NCI-H226 (cell line): ENCODE measurements around the gene LRRC28.

ENCODE experiments used
- DNase-seq: peaks from one replicate; pipeline ENCODE4 v3.0.0-alpha.2; 2015

Gene LRRC28

DNA sequence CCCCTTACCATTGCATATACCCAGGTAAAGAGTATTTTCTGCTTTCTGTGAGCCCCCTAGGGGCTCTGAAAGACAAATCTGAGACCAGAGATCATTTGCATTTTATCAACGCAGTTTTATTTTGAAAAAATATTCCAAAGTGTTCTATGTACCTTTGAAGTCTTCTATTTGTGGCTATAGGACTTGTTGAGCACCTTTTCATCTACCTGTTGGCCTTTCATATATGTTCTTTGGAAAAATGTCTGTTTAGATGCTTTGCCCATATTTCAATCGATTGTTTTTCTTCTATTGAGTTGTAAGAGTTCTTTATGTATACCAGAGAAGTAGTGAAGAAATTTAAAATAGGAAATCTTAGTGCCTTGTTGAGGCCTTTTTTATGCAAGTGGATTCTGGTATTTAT, 94.0 kb downstream of the LRRC28 start:
- DNase-seq = no peak

DNA sequence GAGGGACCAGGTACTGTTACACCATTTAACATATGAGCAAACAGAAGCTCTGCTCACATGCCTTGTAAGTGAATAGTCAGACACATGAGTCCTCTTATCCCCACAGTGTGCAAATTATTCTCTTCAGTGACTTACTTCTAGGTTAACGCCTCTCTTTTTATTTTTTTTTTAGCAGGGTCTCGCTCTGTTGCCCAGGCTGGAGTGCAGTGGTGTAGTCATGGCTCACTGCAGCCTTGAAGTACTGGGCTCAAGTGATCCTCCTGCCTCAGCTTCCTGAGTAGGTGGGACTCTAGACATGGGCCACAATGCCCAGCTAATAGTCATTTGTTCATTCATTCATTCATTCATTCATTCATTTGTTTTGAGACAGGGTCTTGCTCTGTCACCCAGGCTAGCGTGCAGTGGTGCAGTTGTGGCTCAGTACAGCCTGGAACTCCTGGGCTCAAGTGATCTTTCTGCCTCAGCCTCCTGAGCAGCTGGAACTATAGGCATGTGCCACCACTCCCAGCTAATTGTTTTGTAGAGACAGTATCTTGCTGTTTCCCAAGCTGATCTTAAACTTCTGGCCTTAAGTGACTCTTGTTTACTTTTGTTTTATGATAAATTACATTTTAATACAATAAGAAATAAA, 94.7 kb downstream of the LRRC28 start:
- DNase-seq = no peak

DNA sequence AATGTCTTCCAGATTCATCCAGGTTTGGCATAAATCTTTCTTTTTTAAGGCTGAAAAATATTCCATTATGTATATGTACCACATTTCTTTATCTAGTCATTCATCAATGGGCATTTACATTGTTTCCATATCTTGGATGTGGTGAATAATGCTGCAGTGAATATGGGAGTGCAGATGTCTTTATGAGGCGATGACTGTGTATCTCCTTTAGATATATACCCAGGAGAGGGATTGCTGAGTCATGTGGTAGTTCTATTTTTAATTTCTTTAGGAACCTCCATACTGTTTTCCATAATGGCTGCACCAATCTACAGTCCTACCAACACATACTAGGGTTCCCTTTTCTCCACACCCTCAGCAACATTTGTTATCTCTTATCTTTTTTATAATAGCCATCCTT, 96.3 kb downstream of the LRRC28 start:
- peak; percentile 44 for DNase-seq

DNA sequence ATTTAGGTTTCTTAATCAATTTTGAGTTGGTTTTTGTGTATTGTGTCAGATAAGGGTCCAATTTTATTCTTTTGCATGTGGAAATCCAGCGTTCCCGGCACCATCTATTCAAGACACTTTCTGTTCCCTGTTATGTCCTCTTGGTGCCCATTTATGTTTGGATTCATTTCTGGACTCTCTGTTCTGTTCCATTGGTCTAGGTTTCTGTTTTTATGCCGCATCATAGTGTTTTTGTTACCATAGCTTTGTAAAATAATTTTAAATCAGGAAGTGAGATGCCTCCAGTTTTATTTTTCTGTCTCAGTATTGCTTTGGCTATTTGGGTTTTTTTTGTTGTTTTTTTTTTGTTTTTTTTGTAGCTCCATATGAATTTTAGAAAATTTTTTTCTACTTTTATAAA, 97.1 kb downstream of the LRRC28 start:
- DNase-seq = no peak

DNA sequence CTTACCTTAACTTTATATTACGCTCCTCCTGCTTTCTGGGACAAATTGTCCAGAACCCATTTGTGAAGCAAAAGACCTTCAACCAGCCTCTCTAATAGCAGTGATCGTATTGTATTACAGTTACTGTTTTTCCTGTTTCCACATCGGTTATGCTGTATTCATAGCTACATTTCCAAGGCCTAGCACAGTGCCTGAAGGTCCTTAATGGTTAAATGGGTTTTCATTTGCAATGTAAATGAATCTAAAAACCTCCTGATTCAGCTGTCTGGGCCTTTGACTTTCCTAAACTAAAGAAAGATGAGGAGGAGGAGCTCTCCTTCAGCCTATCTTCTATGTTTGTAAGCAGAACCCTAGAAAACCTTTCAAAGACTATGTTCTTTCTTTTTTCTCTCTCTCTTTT, 99.1 kb downstream of the LRRC28 start:
- DNase-seq = no peak

DNA sequence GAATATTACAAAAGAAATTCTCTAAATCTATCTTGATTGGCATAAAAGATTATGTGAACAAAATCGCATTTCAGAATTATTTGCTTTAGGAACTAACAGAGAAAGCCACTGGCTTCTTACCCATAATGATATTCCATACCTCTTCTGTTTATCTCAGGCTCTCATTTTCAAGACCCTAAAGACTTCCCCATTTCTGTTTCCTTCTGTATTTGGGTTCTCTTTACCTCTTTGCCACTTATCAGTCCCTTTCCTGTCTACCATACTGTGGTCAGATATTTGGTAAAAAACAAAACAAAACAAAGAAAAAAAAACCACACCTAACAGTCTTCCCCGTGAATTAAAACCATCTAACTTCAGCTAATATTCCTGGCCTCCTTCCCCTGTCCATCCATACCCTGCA, 108.5 kb downstream of the LRRC28 start:
- DNase-seq = no peak

DNA sequence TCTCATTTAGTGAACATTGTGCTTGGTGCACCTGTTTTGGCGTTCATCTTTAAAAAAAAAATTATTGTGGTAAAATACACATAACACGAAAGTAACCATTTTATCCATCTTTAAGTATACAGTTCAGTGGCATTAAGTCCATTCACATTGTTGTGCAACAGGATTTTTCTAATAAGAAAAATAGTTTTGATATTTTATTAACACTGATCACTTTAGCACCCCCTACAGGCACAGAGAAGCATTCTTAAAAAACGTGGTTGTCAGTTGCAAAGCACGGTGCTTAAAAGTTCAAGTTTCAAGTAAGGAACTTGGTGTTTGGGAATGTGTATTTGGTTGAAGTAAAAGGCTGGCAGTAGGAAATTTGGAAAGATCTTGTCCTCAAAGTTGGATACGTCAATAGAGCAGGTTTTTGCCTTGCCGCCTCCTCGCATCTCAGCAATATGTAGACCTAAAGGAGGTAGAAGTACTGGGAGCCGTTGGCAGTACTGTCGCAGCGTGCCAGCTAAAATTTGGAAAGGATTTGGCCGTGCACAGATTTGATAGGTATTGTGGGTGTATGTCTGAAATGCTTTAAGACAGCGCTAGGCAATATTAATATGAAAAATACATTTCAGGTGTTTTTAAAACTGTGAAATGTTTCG, 110.4 kb downstream of the LRRC28 start:
- no peak for DNase-seq

DNA sequence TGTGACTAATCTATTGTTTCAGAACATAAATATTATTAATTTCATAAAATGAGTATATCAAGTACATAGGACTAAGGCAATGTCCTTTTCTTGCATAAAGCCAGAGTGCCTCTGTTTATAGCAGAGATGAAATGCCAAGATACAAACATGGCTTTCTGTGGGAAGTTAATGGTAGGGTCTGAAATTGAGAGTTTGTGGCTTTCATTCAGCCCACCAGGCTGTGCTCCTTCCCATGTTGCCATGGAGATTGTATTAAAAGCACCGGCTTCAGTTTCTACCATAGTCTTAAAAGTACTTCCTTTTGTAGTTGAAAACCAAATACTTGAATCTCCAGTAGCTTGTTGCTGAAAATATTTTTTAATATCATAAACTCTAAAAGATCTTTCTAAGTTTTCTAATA, 114.0 kb downstream of the LRRC28 start:
- no peak for DNase-seq

DNA sequence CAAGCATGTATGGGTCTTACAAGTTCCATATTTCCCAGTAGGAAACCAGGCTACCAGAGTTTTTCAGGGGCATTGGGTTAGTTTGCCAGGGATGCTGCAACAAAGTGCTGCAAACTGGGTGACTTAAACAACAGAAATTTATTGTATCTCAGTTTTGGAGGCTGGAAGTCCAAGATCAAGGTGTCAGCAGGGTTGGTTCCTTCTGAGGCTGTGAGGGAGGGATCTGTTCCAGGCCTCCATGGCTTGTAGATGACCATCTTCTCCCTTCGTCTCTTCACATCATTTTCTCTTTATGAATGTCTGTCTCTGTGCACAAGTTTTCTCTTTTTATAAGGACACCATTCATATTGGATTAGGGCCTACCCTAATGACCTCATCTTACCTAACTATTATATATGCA, 114.7 kb downstream of the LRRC28 start:
- no peak for DNase-seq

DNA sequence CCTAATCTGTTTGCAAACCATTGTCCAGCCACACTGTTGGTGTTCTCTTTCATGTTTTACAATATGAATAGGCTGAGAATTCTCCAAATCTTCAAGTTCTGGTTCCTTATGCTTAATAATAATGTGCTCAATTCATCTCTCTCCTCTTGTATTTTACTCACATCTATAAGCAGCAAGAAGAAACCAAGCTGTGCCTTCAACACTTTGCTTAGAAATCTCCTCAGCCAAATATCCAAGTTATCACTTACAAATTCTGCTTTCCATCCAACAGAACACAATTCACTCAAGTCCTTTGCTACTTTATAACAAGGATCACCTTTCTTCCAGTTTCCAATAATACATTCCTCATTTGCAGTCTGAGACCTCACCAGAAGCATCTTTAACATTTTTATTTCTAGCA, 117.5 kb downstream of the LRRC28 start:
- DNase-seq = no peak

DNA sequence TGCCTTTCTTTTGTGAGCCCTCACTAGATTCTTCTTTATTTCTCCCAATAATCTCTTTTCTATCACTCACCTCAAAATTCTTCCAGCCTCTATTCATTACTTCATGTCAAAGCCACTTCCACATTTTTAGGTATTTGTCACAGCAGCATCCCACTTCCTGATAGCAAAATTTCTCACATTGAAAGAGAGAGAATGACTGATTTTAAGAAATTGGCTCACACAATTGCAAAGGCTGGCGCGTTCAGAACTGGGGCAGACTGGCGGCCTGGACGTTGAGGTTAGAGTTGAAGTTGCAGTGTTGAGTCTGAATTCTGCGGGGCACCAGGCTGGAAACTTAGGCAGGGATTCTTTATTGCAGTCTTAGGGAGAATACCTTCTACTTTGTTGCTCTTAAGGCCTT, 117.9 kb downstream of the LRRC28 start:
- DNase-seq = no peak

DNA sequence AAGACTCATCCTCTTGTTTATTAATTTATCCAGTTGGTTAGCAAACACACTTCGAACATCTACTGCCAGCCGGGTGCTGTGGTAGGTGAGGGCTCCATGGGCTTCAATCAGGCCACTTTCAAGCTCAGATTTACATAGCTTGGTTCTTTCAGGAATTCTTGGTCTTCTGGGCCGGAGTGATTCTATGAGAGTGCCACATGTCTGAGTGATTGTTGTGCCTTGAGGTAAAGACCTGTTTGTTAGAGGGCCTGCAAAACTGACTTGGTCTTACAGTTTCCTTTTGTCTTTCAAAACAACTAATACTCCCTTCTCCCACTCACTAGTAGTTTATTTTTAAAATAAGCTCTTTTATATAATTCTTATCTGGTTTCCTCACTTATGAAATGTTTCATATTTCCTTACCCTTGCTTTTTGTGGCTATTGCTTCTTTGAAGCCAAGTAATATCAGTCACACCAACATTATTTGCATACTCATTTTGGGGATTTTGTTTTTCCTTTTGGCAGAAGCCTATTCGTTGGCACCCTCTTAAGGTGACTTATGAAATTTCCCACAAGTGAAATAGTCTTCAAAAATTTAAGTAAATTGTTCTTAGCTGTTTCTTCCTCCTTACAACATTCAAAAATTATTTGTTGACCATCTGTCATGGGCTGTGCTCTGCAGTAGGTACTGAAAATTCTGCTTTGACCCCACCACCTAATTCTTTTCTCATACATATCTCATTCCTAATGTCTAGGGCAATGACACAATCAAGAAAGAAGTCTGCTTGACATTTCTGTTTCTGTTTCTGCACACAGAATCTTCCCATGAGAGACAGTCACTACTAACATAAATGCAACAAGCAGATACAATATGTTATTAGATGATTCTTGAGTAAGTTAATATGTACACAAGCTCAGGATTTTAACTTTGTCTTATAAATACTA, 120.2 kb downstream of the LRRC28 start:
- no peak for DNase-seq

DNA sequence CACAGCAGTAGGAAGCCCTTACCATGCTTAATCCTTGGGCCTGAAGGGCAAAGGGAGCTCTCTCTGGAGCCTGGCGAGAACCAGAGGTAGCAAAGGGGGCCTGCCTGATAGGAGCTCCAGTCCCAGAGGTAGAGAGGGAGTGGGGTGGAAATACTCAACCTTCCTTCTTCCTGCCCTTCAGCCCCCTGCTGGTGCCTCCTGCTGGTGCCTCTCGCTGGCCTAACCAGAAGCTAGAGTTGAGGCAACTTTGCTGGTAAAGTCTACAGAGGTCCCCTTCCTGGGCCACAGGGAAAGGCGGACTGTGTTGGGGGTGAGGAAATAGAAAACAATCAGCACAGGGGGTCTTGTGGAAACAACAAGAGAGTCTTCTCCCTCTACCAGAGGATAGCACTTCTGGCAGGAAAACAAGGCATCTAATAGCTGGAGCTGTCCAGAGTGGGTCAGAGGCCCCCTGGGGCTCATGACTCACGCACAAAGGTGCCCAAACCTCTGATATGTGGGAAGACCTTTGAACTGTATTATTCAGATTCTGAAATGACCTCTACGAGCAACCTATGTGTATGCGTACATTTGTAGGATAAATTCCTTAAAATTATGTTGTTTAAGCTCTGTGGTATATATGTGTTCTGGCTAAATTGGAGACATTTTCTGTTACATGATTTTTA, 133.9 kb downstream of the LRRC28 start:
- peak; percentile 24 for DNase-seq

DNA sequence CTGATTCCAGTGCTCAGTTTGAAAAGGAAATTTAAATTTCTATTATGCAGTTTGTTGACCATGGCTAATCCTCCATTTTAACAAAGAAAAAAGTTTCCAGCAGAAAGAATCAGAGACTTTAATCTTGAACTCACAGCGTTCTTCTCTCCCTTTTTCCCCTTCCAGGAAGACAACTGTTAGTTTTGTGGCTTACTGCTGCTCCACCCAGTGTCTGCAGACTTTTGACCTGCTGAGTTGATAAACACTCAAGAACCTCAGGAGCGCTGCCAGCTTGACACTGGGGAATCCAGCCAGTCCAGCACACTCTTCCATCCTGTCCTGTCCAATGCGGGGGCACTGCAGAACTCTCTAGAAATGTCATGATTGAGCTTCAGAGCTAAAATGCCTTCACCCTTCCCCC, 134.6 kb downstream of the LRRC28 start:
- DNase-seq = peak; percentile 68

DNA sequence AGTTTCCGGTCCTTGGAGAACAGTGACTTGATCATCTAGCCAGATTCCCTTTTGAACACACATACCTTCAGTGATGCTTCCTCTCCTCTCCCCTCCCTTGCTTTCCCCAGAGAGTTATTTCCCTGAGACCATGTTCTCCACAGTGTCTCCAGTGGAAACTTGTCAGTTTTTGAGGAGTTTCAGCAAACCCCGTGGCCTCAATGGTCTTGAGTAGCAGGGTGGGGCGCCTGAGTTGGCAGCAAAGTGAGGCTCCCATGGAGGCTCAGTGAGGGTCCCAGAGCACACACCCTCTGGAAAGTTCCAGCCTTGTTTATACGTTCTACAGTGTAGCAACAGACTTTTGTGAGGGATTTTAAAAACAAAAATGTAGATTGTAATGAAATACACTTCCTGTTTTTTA, 135.1 kb downstream of the LRRC28 start:
- DNase-seq = no peak

DNA sequence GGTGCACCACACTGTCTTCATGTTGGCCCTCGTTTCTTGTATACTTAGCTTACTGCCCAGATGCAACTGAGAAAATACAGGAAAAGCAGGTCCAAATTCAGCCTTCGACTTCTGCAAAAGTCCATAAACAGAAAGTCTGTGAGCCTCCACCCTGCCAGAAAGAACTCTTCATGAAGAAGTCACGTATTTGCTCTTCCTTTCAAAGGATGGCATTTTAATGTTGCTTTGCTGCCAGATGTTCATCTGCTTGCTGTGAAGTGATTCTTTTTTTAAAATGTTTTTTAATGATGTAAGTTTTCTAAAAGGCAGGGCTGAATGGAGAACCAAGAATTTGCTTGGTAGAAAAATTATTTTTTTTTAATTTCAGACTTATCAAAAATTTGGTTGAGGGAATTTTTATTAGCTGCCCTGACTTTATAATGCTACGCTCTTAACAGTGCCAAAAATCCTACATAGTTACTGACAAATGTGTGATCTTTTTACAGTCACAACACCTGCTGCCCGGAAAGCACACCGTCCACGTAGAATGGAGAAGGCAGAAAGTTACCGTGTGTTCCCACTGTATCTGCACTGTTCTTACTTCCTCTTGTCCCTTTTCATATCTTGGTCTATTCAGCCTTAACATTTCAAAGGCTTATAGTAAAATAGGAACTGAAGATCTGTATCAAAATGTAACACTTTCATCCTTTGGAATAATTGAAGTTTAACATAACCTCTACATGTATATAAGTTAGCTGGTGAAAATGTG, 136.3 kb downstream of the LRRC28 start:
- DNase-seq = no peak

DNA sequence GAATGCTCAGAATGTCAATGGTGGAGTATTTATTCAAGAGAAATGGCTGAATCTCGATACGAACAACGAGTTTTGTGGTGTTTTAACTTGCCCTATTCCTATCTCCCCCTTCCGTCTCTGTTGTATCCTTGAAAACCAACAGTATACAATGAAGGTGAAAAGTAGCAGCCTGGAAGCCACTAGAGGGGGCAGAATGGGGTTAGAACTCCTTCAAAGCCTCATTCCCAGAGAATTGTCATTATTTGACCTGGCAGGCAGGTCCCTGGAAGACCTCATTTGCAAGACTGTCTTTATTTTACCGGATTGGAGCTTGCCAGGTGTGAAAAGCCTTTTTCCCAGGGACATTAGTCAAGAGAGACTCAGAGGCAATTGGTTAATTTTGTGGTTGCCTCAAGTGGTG, 139.4 kb downstream of the LRRC28 start:
- no peak for DNase-seq

DNA sequence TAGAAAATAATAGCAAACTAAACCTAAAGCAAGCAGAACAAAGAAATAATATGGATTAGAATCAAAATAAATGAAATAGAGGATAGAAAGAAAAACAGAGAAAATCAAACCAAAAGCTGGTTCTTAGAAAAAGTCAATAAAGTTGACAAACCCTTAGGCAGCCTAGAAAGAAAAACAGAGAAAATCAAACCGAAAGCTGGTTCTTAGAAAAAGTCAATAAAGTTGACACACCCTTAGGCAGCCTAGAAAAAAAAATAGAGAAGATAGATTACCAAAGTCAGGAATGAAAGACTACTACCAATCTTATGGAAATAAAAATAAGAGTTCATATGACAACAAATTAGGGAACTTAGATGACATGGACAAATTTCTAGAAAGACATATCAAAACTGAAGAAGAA, 142.4 kb downstream of the LRRC28 start:
- DNase-seq = no peak

DNA sequence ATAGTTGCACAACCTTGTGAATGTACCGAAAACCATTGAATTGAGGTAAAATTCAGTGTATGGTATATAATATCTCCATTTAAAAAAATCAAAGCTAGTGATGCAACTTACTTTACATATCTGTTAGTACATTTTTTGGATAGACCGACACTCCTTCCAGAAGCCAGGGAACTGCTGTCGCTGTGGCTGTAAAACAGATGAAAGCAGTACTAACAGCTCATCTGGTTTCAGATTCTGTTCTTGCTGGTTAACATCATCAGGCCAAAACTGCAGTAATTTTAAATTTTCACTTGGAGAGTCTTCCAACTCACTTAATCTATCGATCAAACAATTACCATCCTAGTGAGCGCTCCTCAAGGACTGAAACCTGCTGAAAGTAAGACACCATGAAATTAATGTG, 145.1 kb downstream of the LRRC28 start:
- no peak for DNase-seq

DNA sequence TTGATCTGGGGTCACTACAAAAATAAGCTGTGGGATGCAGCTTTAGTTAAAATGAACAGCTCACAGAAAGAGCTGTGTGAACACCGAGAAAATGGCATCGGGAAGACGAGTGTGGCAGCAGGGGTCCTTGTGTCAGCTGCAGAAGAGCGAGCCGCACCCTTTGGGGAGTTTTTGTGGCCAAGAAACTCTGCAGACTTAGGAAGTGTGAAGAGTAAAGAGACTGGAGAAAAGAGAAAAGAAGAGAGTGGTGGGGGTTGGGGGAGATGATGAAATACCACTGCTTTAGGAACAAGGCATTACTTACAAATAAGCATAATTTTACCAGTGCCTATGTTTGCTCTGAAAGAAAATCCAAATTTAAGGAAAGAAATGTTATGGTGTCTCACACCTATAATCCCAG, 147.8 kb downstream of the LRRC28 start:
- DNase-seq = no peak

DNA sequence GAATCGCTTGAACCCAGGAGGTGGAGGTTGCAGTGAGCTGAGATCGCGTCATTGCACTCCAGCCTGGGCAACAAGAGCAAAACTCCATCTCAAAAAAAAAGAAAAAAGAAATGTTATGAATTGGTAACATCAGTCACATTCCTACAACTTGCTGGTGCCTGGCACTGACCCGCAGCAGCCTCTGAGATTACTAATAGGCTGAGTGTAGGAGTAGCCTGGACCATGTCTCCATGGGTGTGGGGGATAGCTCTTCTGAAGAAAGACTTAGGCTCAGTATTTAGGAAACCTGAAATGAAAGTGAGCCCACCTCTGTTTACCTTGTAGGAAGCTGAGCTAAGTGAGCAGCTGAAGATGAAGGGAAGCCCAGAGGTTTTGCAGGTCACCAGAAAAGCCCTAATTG, 148.3 kb downstream of the LRRC28 start:
- DNase-seq = peak; percentile 90

DNA sequence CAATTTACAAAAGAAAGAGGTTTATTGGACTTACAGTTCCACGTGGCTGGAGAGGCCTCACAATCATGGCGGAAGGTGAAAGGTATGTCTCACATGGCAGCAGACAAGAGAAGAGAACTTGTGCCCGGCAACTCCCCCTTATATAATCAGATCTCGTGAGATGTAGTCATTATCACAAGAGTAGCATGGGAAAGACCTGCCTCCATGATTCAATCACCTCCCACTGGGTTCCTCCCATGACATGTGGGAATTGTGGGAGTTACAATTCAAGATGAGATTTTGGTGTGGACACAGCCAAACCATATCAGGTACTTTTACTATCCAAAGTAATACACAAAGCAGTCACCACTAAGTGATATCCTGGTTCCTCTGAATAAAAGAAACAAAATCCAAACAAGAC, 149.9 kb downstream of the LRRC28 start:
- peak; percentile 43 for DNase-seq
